Activated CD4-positive, alpha-beta memory T cell treated with anti-CD3 and anti-CD28 coated beads, Interleukin-2, amount 10 ng/mL, durations not matched to agents 7 days and 5 days (primary cell): ENCODE results near the gene KIF5C. TPM values are rescaled to one million over a fixed set of nuclear protein-coding genes. Genes with fewer than 3 reads are reported as not detected.

Source experiments
- CTCF ChIA-PET: fragments of 350-600 bp; sonication (Branson Sonifier 250); formaldehyde crosslinking; loops from one replicate; lab custom pipeline; 2021; ENCODE audit warnings: antibody characterized with exemption, inconsistent platforms; lab: Charles Lee
- POLR2A ChIA-PET: fragments of 350-600 bp; sonication (Branson Sonifier 250); formaldehyde crosslinking; loops from one replicate; lab custom pipeline; 2021; ENCODE audit warnings: antibody characterized with exemption; lab: Charles Lee
- DNase-seq: peaks from one replicate; pipeline ENCODE4 v3.0.0-alpha.2; 2020
- H3K27ac Mint-ChIP-seq: one replicate; pipeline ENCODE4 v1.8.0; 2021; ENCODE audit warnings: mild to moderate bottlenecking, mixed read lengths
- H3K27me3 Mint-ChIP-seq: one replicate; pipeline ENCODE4 v1.8.0; 2021; ENCODE audit warnings: mixed read lengths
- H3K36me3 Mint-ChIP-seq: one replicate; pipeline ENCODE4 v1.8.0; 2021; ENCODE audit warnings: low read depth, mixed read lengths
- H3K4me1 Mint-ChIP-seq: one replicate; pipeline ENCODE4 v1.8.0; 2021; ENCODE audit warnings: mixed read lengths
- H3K4me3 Mint-ChIP-seq: one replicate; pipeline ENCODE4 v1.8.0; 2021; ENCODE audit warnings: mild to moderate bottlenecking, mixed read lengths
- H3K9me3 Mint-ChIP-seq: one replicate; pipeline ENCODE4 v1.8.0; 2021; ENCODE audit warnings: mixed read lengths
- total RNA-seq, 2 experiments: library from RNA; stranded (reverse); gene quantifications; one replicate each; pipeline ENCODE4 v1.2.3, GENCODE V29; 2021

The KIF5C gene
- total RNA-seq, 2 experiments from 2014 or later: 14.7 to 21.7 TPM

GRCh38 chr2:148917431-148917830, 42.4 kb downstream of the KIF5C start:
- ChIA-PET POLR2A (interaction anchor here (1.7 kb wide), 1 partner anchor 10 kb away, joined by 5 read pairs; no protein-coding TSS in a partner anchor), CTCF (interaction anchor here (1.7 kb wide), 1 partner anchor 10 kb away, joined by 5 read pairs; no protein-coding TSS in a partner anchor)
- DNase-seq: no peak
- Mint-ChIP-seq H3K27me3 (no peaks in the 10 kb centered on the region), H3K4me3 (no peak overlapping the region), H3K4me1 (peaks cover 3% of the 10 kb centered on the region), H3K36me3 (peaks cover 13% of the 10 kb centered on the region), H3K9me3 (peaks cover 6% of the 10 kb centered on the region), H3K27ac (no peak overlapping the region)

DNA sequence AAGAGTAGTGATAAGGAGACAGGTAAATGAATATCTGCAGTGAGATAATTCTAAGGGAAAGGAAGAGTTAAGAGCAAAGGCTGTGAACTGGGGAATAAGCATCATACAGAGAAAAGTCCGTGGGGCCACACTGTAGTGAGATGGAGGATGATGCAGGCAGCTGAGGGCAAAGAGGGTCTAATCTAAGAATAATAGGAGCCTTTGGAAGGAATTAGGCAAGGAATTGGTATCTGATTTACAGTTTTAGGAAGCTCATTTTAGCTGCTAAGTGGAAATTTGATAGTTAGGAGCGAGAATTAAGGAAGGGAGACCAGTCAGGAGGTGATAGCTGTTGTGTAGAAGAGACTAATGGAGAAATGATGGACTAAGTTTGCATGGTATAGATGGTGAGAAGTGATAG, 43.5 kb downstream of the KIF5C start:
- no peak for DNase-seq
- POLR2A ChIA-PET: interaction anchor here (1.7 kb wide), 1 partner anchor 8 kb away, joined by 5 read pairs; no protein-coding TSS in a partner anchor
- Mint-ChIP-seq H3K4me1 (peaks cover 3% of the 10 kb centered on the region), H3K27me3 (no peaks in the 10 kb centered on the region), H3K27ac (no peak overlapping the region), H3K36me3 (peaks cover 13% of the 10 kb centered on the region), H3K9me3 (peaks cover 6% of the 10 kb centered on the region), H3K4me3 (no peak overlapping the region)
- CTCF ChIA-PET: interaction anchor here (1.7 kb wide), 1 partner anchor 9 kb away, joined by 5 read pairs; no protein-coding TSS in a partner anchor

GRCh38 chr2:148920559-148920958, 45.5 kb downstream of the KIF5C start:
- POLR2A ChIA-PET: no interaction called here
- Mint-ChIP-seq H3K27ac (no peak overlapping the region), H3K9me3 (peaks cover 6% of the 10 kb centered on the region), H3K4me1 (peaks cover 12% of the 10 kb centered on the region), H3K36me3 (peaks cover 18% of the 10 kb centered on the region), H3K4me3 (no peak overlapping the region), H3K27me3 (no peaks in the 10 kb centered on the region)
- CTCF ChIA-PET: no interaction called here
- no peak for DNase-seq

- Mint-ChIP-seq H3K4me1 (peaks cover 26% of the 10 kb centered on the region), H3K27me3 (no peaks in the 10 kb centered on the region), H3K4me3 (no peak overlapping the region), H3K9me3 (peaks cover 6% of the 10 kb centered on the region), H3K36me3 (peaks cover 24% of the 10 kb centered on the region), H3K27ac (no peak overlapping the region)
- CTCF ChIA-PET: no interaction called here
- POLR2A ChIA-PET: no interaction called here
- DNase-seq: no peak
These were observed 47.0 kb downstream of the KIF5C start for GRCh38 chr2:148922062-148922461.

DNA sequence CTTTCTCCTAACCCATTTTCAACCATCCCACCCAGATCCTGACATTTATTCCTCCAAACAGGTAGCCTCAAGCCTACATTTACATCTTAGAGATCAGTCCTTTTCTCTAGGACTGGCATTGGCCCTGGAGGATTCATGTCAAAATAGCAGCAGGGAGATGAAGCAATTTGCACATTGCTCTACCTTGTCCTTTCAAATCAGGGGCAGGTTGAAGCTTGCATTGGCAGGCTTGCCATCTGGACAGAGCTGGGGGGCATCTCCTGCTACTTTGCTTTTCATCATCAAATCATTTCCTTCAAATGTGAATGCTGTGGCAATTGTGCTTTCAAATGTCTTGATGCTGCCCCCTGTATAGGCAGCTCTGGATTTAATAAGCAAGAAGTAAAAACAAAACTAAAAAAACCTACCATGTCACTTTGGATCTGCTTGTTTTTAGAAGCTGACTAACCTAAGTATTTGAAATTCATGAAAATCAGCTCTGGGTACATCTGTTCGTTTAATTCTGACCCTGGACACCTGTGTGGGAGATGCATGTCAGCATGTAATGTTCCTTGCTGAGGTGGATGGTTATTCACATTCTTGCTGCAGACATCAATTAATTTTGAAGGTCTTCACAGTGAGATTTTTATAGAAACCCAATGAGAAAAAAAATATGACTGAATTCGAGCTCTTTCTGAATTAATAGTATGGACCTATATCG, 47.9 kb downstream of the KIF5C start:
- H3K9me3 Mint-ChIP-seq: peaks cover 6% of the 10 kb centered on the region
- H3K27ac Mint-ChIP-seq: no peak overlapping the region
- H3K27me3 Mint-ChIP-seq: no peaks in the 10 kb centered on the region
- H3K4me1 Mint-ChIP-seq: peaks cover 31% of the 10 kb centered on the region
- ChIA-PET POLR2A (no interaction called here), CTCF (no interaction called here)
- peaks cover 27% of the 10 kb centered on the region for H3K36me3 Mint-ChIP-seq
- H3K4me3 Mint-ChIP-seq: no peak overlapping the region
- no peak for DNase-seq

- H3K4me3 Mint-ChIP-seq: no peak overlapping the region
- peaks cover 33% of the 10 kb centered on the region for H3K4me1 Mint-ChIP-seq
- ChIA-PET POLR2A (no interaction called here), CTCF (no interaction called here)
- no peaks in the 10 kb centered on the region for H3K27me3 Mint-ChIP-seq
- H3K9me3 Mint-ChIP-seq: no peaks in the 10 kb centered on the region
- H3K27ac Mint-ChIP-seq: no peak overlapping the region
- H3K36me3 Mint-ChIP-seq: peaks cover 19% of the 10 kb centered on the region
- no peak for DNase-seq
These were observed 49.6 kb downstream of the KIF5C start for GRCh38 chr2:148924514-148925178.

DNA sequence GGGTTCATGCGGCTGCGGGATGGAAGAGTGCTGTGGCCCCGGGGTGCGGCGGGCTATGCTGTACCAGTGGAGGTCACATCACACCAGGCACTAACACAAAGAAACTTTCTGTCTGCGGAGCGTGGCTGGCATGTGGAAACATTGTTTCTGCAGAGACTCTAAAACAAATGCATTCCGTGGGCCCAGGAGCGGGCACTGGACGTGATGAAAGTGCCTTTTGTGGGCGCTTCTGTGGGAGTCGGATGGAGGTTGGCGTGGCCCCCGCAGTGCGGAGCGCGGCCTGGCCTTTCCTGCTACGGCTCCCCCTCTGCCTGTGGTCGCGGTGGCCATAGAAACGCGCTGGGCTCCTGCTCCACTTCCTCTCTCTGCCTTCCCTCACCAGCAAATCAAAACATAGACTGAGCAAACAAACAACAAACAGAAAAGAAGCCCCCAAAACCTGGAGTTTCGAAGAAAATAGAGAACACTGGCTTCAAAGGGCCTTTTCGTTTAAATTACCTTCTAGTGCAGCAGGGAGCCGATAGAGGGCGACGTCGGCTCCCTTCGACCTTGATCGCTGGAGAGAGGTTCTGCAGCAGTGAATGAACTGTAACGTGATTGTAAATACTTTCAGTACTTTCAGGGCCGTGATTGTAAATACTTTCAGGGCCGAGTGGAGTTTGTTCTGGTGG, 51.4 kb downstream of the KIF5C start:
- Mint-ChIP-seq H3K4me3 (peak overlapping the region; percentile 82), H3K4me1 (peaks cover 35% of the 10 kb centered on the region), H3K27me3 (no peaks in the 10 kb centered on the region), H3K9me3 (no peaks in the 10 kb centered on the region), H3K27ac (peak overlapping the region; percentile 92), H3K36me3 (peaks cover 23% of the 10 kb centered on the region)
- POLR2A ChIA-PET: interaction anchor here (0.9 to 1.7 kb wide), 7 partner anchors 9 to 416 kb away, joined by 3 to 9 read pairs (median 4); no protein-coding TSS in a partner anchor
- CTCF ChIA-PET: interaction anchor here (0.6 to 2.2 kb wide), 13 partner anchors 9 to 822 kb away, joined by 3 to 12 read pairs (median 4); no protein-coding TSS in a partner anchor
- DNase-seq: peak; percentile 66

GRCh38 chr2:148926981-148927401, 52.0 kb downstream of the KIF5C start:
- DNase-seq: peak; percentile 68
- H3K9me3 Mint-ChIP-seq: no peaks in the 10 kb centered on the region
- peaks cover 20% of the 10 kb centered on the region for H3K36me3 Mint-ChIP-seq
- H3K27me3 Mint-ChIP-seq: no peaks in the 10 kb centered on the region
- H3K27ac Mint-ChIP-seq: peak overlapping the region; percentile 92
- H3K4me1 Mint-ChIP-seq: peaks cover 35% of the 10 kb centered on the region
- ChIA-PET POLR2A (interaction anchor here (0.9 to 1.7 kb wide), 6 partner anchors 9 to 417 kb away, joined by 3 to 9 read pairs (median 4); no protein-coding TSS in a partner anchor), CTCF (interaction anchor here (0.6 to 2.2 kb wide), 15 partner anchors 9 to 402 kb away, joined by 3 to 12 read pairs (median 4); no protein-coding TSS in a partner anchor)
- H3K4me3 Mint-ChIP-seq: peak overlapping the region; percentile 82

GRCh38 chr2:148928395-148928794, 53.4 kb downstream of the KIF5C start:
- POLR2A ChIA-PET: no interaction called here
- H3K27ac Mint-ChIP-seq: peak overlapping the region; percentile 23
- peaks cover 20% of the 10 kb centered on the region for H3K36me3 Mint-ChIP-seq
- peaks cover 35% of the 10 kb centered on the region for H3K4me1 Mint-ChIP-seq
- no peaks in the 10 kb centered on the region for H3K9me3 Mint-ChIP-seq
- CTCF ChIA-PET: interaction anchor here (1.3 to 2.2 kb wide), 2 partner anchors 8 to 15 kb away, joined by 4 to 12 read pairs; no protein-coding TSS in a partner anchor
- H3K4me3 Mint-ChIP-seq: no peak overlapping the region
- no peaks in the 10 kb centered on the region for H3K27me3 Mint-ChIP-seq
- DNase-seq: no peak

GRCh38 chr2:148930046-148930775, 55.2 kb downstream of the KIF5C start:
- CTCF ChIA-PET: no interaction called here
- H3K27ac Mint-ChIP-seq: no peak overlapping the region
- POLR2A ChIA-PET: no interaction called here
- no peaks in the 10 kb centered on the region for H3K9me3 Mint-ChIP-seq
- peaks cover 15% of the 10 kb centered on the region for H3K36me3 Mint-ChIP-seq
- peaks cover 30% of the 10 kb centered on the region for H3K4me1 Mint-ChIP-seq
- H3K27me3 Mint-ChIP-seq: no peaks in the 10 kb centered on the region
- no peak overlapping the region for H3K4me3 Mint-ChIP-seq
- no peak for DNase-seq

DNA sequence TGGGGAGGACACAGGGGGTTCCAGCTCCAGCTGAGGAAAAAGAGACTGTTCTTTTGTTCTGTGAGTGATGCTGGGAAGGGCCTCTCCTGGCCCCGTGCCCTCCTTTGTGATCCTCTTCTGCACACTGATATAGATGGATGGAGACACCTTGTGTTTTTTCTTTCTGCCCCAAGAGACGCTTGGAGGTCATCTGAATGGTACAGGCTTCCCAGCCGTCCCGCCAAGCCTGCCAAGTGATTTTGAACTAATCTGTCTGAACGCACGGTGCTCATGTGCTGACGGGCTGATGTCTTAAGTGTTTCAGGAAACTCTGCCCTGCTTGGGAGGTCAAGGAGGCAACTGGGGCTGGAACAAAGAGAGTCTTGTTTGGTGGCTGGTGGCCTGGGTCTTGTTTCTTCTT, 57.5 kb downstream of the KIF5C start:
- H3K4me1 Mint-ChIP-seq: peaks cover 8% of the 10 kb centered on the region
- POLR2A ChIA-PET: no interaction called here
- CTCF ChIA-PET: no interaction called here

GRCh38 chr2:148933456-148933855, 58.4 kb downstream of the KIF5C start:
- peaks cover 7% of the 10 kb centered on the region for H3K36me3 Mint-ChIP-seq
- no peak overlapping the region for H3K4me3 Mint-ChIP-seq
- no peak overlapping the region for H3K27ac Mint-ChIP-seq
- DNase-seq: no peak
- no peaks in the 10 kb centered on the region for H3K9me3 Mint-ChIP-seq
- ChIA-PET CTCF (no interaction called here), POLR2A (no interaction called here)
- H3K4me1 Mint-ChIP-seq: peaks cover 3% of the 10 kb centered on the region
- no peaks in the 10 kb centered on the region for H3K27me3 Mint-ChIP-seq

More for the DNA sequence above, 57.5 kb downstream of the KIF5C start:
- no peak for DNase-seq
- H3K36me3 Mint-ChIP-seq: peaks cover 7% of the 10 kb centered on the region
- H3K27ac Mint-ChIP-seq: no peak overlapping the region
- no peaks in the 10 kb centered on the region for H3K27me3 Mint-ChIP-seq
- no peak overlapping the region for H3K4me3 Mint-ChIP-seq
- no peaks in the 10 kb centered on the region for H3K9me3 Mint-ChIP-seq
